ENCODE measurements around the gene ZC3H10. TPM values are rescaled to one million over a fixed set of nuclear protein-coding genes. Genes with fewer than 3 reads are reported as not detected.

ZC3H10 gene
- total RNA-seq, 6 experiments from 2014 or later = 3.3 to 4.7 (median 3.8) TPM

- peaks cover 40% of the 10 kb centered on the region for H3K4me1 Mint-ChIP-seq (ENCODE audit: low read depth)
- peaks cover 3% of the 10 kb centered on the region for H3K27me3 Mint-ChIP-seq (ENCODE audit: insufficient read depth)
- H3K27ac Mint-ChIP-seq = peak overlapping the region; percentile 6; the same call in 1 of the 2 replicates
These were observed 6.1 kb downstream of the ZC3H10 start for GRCh38 chr12:56124133-56124532.

GRCh38 chr12:56126732-56127239, 8.7 kb downstream of the ZC3H10 start:
- Mint-ChIP-seq H3K36me3 (ENCODE audit: low read depth) (peaks cover 16% of the 10 kb centered on the region), H3K9me3 (no peaks in the 10 kb centered on the region), H3K27me3 (ENCODE audit: insufficient read depth) (peaks cover 2% of the 10 kb centered on the region; the same call in 1 of the 2 replicates), H3K4me1 (ENCODE audit: low read depth) (peaks cover 48% of the 10 kb centered on the region), H3K4me3 (peak overlapping the region; percentile 93; the same call in 1 of the 2 replicates), H3K27ac (peak overlapping the region; percentile 94)
- TF ChIP-seq CTCF (IDR thresholded peaks at IDR 0.05) = no peak
- DNase-seq = no peak

More at GRCh38 chr12:56124133-56124532, 6.1 kb downstream of the ZC3H10 start:
- TF ChIP-seq CTCF (IDR thresholded peaks at IDR 0.05) = no peak
- peaks cover 9% of the 10 kb centered on the region for H3K36me3 Mint-ChIP-seq (ENCODE audit: low read depth)
- DNase-seq = no peak
- H3K9me3 Mint-ChIP-seq = no peaks in the 10 kb centered on the region
- H3K4me3 Mint-ChIP-seq = no peak overlapping the region

- no peak for DNase-seq
- H3K27ac Mint-ChIP-seq = peak overlapping the region; percentile 94
- H3K4me1 Mint-ChIP-seq (ENCODE audit: low read depth) = peaks cover 44% of the 10 kb centered on the region
- no peaks in the 10 kb centered on the region for H3K9me3 Mint-ChIP-seq
- TF ChIP-seq CTCF (IDR thresholded peaks at IDR 0.05) = no peak
- H3K36me3 Mint-ChIP-seq (ENCODE audit: low read depth) = peaks cover 23% of the 10 kb centered on the region
- peaks cover 2% of the 10 kb centered on the region; the same call in 1 of the 2 replicates for H3K27me3 Mint-ChIP-seq (ENCODE audit: insufficient read depth)
- H3K4me3 Mint-ChIP-seq = peak overlapping the region; percentile 93
These were observed 9.4 kb downstream of the ZC3H10 start for GRCh38 chr12:56127485-56127887.

- H3K4me1 Mint-ChIP-seq (ENCODE audit: low read depth) = peaks cover 41% of the 10 kb centered on the region
- peaks cover 2% of the 10 kb centered on the region; the same call in 1 of the 2 replicates for H3K27me3 Mint-ChIP-seq (ENCODE audit: insufficient read depth)
- H3K9me3 Mint-ChIP-seq = no peaks in the 10 kb centered on the region
- TF ChIP-seq CTCF (IDR thresholded peaks at IDR 0.05) = peak; percentile 27; the same call in 1 of the 2 replicates
- H3K27ac Mint-ChIP-seq = peak within 1 kb of the TSS; percentile 94
- H3K4me3 Mint-ChIP-seq = peak within 1 kb of the TSS; percentile 93
- peak; percentile 100 for DNase-seq
- H3K36me3 Mint-ChIP-seq (ENCODE audit: low read depth) = peaks cover 26% of the 10 kb centered on the region
These were observed 10.0 kb downstream of the ZC3H10 start, which contains the start of gene ESYT1 for GRCh38 chr12:56127888-56128669. Gene ESYT1, plus strand, starts transcription at chr12:56128267. Its CDS starts 53 bp downstream, at chr12:56128320.

GRCh38 chr12:56128670-56129205, 10.7 kb downstream of the ZC3H10 start:
- H3K9me3 Mint-ChIP-seq = no peaks in the 10 kb centered on the region
- H3K4me3 Mint-ChIP-seq = peak overlapping the region; percentile 93
- no peak for DNase-seq
- peaks cover 2% of the 10 kb centered on the region; the same call in 1 of the 2 replicates for H3K27me3 Mint-ChIP-seq (ENCODE audit: insufficient read depth)
- peaks cover 32% of the 10 kb centered on the region for H3K36me3 Mint-ChIP-seq (ENCODE audit: low read depth)
- H3K27ac Mint-ChIP-seq = peak overlapping the region; percentile 94
- H3K4me1 Mint-ChIP-seq (ENCODE audit: low read depth) = peaks cover 41% of the 10 kb centered on the region
- no peak for TF ChIP-seq CTCF (IDR thresholded peaks at IDR 0.05)
